HG03196 (cell line): ENCODE data around the gene SUCLG2.
"Not testable (repeated sequence)": the region's sequence is repeated elsewhere in the genome, so short reads cannot be mapped to it uniquely, and the experiment has no call there.

Experiments used
- ATAC-seq: cut with Tn5 transposase; IDR thresholded peaks from one replicate; pipeline ENCODE4 v1.9.1; 2021; ENCODE audit not compliant: unreplicated experiment

Gene SUCLG2

GRCh38 chr3:67614195-67614594 lies 40.2 kb downstream of the SUCLG2 start:
- no peak for ATAC-seq

GRCh38 chr3:67610458-67610857 lies 44.0 kb downstream of the SUCLG2 start:
- no peak for ATAC-seq

- no peak for ATAC-seq
These were observed 44.7 kb downstream of the SUCLG2 start for GRCh38 chr3:67609709-67610108.

GRCh38 chr3:67608034-67608433 lies 46.4 kb downstream of the SUCLG2 start:
- ATAC-seq, result no peak

- ATAC-seq, result no peak
These were observed 49.0 kb downstream of the SUCLG2 start for GRCh38 chr3:67605377-67605776.

- no peak for ATAC-seq
These were observed 51.6 kb downstream of the SUCLG2 start for GRCh38 chr3:67602816-67603215.

- no peak for ATAC-seq
These were observed 52.3 kb downstream of the SUCLG2 start for GRCh38 chr3:67601919-67602608.

- ATAC-seq, result no peak
These were observed 53.0 kb downstream of the SUCLG2 start for GRCh38 chr3:67601385-67601784.

GRCh38 chr3:67599821-67600220 lies 54.6 kb downstream of the SUCLG2 start:
- ATAC-seq, result no peak

GRCh38 chr3:67598814-67599556 lies 55.4 kb downstream of the SUCLG2 start:
- no peak for ATAC-seq

- no peak for ATAC-seq
These were observed 59.0 kb downstream of the SUCLG2 start for GRCh38 chr3:67595424-67595823.

- ATAC-seq, result no peak
These were observed 60.6 kb downstream of the SUCLG2 start for GRCh38 chr3:67593761-67594234.

GRCh38 chr3:67592057-67592456 lies 62.4 kb downstream of the SUCLG2 start:
- ATAC-seq, result no peak

- no peak for ATAC-seq
These were observed 66.6 kb downstream of the SUCLG2 start for GRCh38 chr3:67587811-67588210.

GRCh38 chr3:67587301-67587700 lies 67.1 kb downstream of the SUCLG2 start:
- ATAC-seq, result no peak

- ATAC-seq, result not testable (repeated sequence)
These were observed 69.8 kb downstream of the SUCLG2 start for GRCh38 chr3:67584608-67585007.

- ATAC-seq, result no peak
These were observed 73.9 kb downstream of the SUCLG2 start for GRCh38 chr3:67580430-67581000.

- ATAC-seq, result no peak
These were observed 76.0 kb downstream of the SUCLG2 start for GRCh38 chr3:67578416-67578815.

- no peak for ATAC-seq
These were observed 78.0 kb downstream of the SUCLG2 start for GRCh38 chr3:67576441-67576840.

- no peak for ATAC-seq
These were observed 85.1 kb downstream of the SUCLG2 start for GRCh38 chr3:67569324-67569723.

GRCh38 chr3:67567893-67568292 lies 86.5 kb downstream of the SUCLG2 start:
- no peak for ATAC-seq

- no peak for ATAC-seq
These were observed 89.4 kb downstream of the SUCLG2 start for GRCh38 chr3:67564973-67565372.
